CD14-positive monocyte (primary cell): ENCODE results near the gene ALKBH3. TPM values are rescaled to one million over a fixed set of nuclear protein-coding genes. Genes with fewer than 3 reads are reported as not detected.

ENCODE experiments used
- DNase-seq, 3 donors: peaks; one replicate each; pipeline ENCODE4 v3.0.0-alpha.2; 2011 to 2022
- H2AFZ ChIP-seq: 2 replicates; pipeline ENCODE4 v1.6.0; 2012; ENCODE audit warnings: mild to moderate bottlenecking, low read depth, low read length, inconsistent platforms; ENCODE audit not compliant: insufficient read depth, poor library complexity, severe bottlenecking
- H3K27ac ChIP-seq, 2 donors: 1 replicate in 1 of 2; 2 replicates in 1 of 2; pipeline ENCODE4 v1.5.1; 2012 to 2013; ENCODE audit warnings: low read length in 2 of 2, control low read depth in 1 of 2, inconsistent platforms in 1 of 2, low read depth in 1 of 2, mild to moderate bottlenecking in 1 of 2
- H3K27me3 ChIP-seq, 2 donors: one replicate each; pipeline versions ENCODE4 v1.6.0 to v1.6.1; 2011 to 2013; ENCODE audit warnings: low read length in 2 of 2; ENCODE audit not compliant: control insufficient read depth in 2 of 2, insufficient read depth in 2 of 2
- H3K36me3 ChIP-seq, 2 donors: replicated peaks in 1 of 2; 1 replicate in 1 of 2; 2 replicates in 1 of 2; pipeline versions ENCODE4 v1.5.1 to v1.6.1; 2012 to 2013; ENCODE audit warnings: low read length in 2 of 2, control low read depth in 1 of 2, inconsistent platforms in 1 of 2, mild to moderate bottlenecking in 1 of 2; ENCODE audit not compliant: insufficient read depth in 2 of 2, control insufficient read depth in 1 of 2
- H3K4me1 ChIP-seq, 2 donors: 1 replicate in 1 of 2; 2 replicates in 1 of 2; pipeline versions ENCODE4 v1.5.1 to v1.6.1; 2012 to 2013; ENCODE audit warnings: low read length in 2 of 2, control low read depth in 1 of 2, inconsistent platforms in 1 of 2, mild to moderate bottlenecking in 1 of 2, moderate library complexity in 1 of 2; ENCODE audit not compliant: insufficient read depth in 2 of 2, control insufficient read depth in 1 of 2
- H3K4me2 ChIP-seq: replicated peaks from 2 replicates; pipeline ENCODE3; 2012; ENCODE audit warnings: low read length, moderate library complexity, mild to moderate bottlenecking; ENCODE audit not compliant: poor library complexity, severe bottlenecking; ENCODE audit errors: extremely low read depth
- H3K4me3 ChIP-seq, 3 experiments: fragments of 200-600 bp in 1 of 3; sonication (generic) in 1 of 3; replicated peaks in 1 of 3; 1 replicate in 2 of 3; 2 replicates in 1 of 3; pipeline ENCODE4 v1.5.1; 2011 to 2013; ENCODE audit warnings: low read length in 3 of 3, mild to moderate bottlenecking in 3 of 3, control low read depth in 2 of 3, low read depth in 2 of 3, inconsistent platforms in 1 of 3, moderate library complexity in 1 of 3
- H3K79me2 ChIP-seq: 2 replicates; pipeline ENCODE4 v1.6.0; 2012; ENCODE audit warnings: mild to moderate bottlenecking, control low read depth, inconsistent platforms, low read length, moderate library complexity; ENCODE audit not compliant: insufficient read depth
- H3K9ac ChIP-seq: 2 replicates; pipeline ENCODE4 v1.6.0; 2017; ENCODE audit warnings: low read length, mild to moderate bottlenecking; ENCODE audit not compliant: insufficient read depth, poor library complexity, severe bottlenecking
- H3K9me3 ChIP-seq, 2 donors: replicated peaks in 1 of 2; 1 replicate in 1 of 2; 2 replicates in 1 of 2; pipeline versions ENCODE4 v1.5.1 to v1.6.1; 2012 to 2013; ENCODE audit warnings: low read length in 2 of 2, control low read depth in 1 of 2; ENCODE audit not compliant: control insufficient read depth in 1 of 2, insufficient read depth in 1 of 2
- H4K20me1 ChIP-seq: 2 replicates; pipeline ENCODE4 v1.6.0; 2012; ENCODE audit warnings: mild to moderate bottlenecking, low read length, control low read depth, moderate library complexity; ENCODE audit not compliant: insufficient read depth
- H3K27ac Mint-ChIP-seq, 7 donors: one replicate each; pipeline ENCODE4 v1.8.0; 2020; ENCODE audit warnings: mild to moderate bottlenecking in 7 of 7, mixed read lengths in 7 of 7, moderate library complexity in 6 of 7, inconsistent platforms in 2 of 7
- H3K27me3 Mint-ChIP-seq, 3 donors: one replicate each; pipeline ENCODE4 v1.8.0; 2021 to 2022; ENCODE audit warnings: low read depth in 3 of 3, mild to moderate bottlenecking in 3 of 3, mixed read lengths in 3 of 3, moderate library complexity in 3 of 3, inconsistent platforms in 1 of 3
- H3K36me3 Mint-ChIP-seq, 2 donors: one replicate each; pipeline ENCODE4 v1.8.0; 2020; ENCODE audit warnings: mixed read lengths in 2 of 2, inconsistent platforms in 1 of 2, mild to moderate bottlenecking in 1 of 2
- H3K4me1 Mint-ChIP-seq: one replicate; pipeline ENCODE4 v1.8.0; 2020; ENCODE audit warnings: mild to moderate bottlenecking, mixed read lengths
- H3K4me3 Mint-ChIP-seq, 2 donors: one replicate each; pipeline ENCODE4 v1.8.0; 2020; ENCODE audit warnings: mild to moderate bottlenecking in 2 of 2, mixed read lengths in 2 of 2, moderate library complexity in 1 of 2
- H3K9me3 Mint-ChIP-seq, 7 donors: one replicate each; pipeline ENCODE4 v1.8.0; 2020 to 2022; ENCODE audit warnings: mixed read lengths in 7 of 7, mild to moderate bottlenecking in 6 of 7, moderate library complexity in 6 of 7, inconsistent platforms in 2 of 7
- CTCF ChIP-seq: fragments of 200-600 bp; IDR thresholded peaks from one replicate; pipeline ENCODE4 v1.8.0; 2022; ENCODE audit warnings: antibody characterized with exemption, mild to moderate bottlenecking
- WGBS: methylation state at CpG from one replicate; pipeline ENCODE4 v1.1.5; 2013; ENCODE audit warnings: missing lambda C conversion rate; ENCODE audit not compliant: insufficient coverage; 5-methylcytosine and 5-hydroxymethylcytosine counted together
- intact Hi-C, 2 donors: fragments of 100-400 bp; cut with micrococcal nuclease; formaldehyde crosslinking; loops; one replicate each; pipeline versions ENCODE4 v1.15.0 to v1.15.1; 2023
- polyA plus RNA-seq, 3 donors: library from polyadenylated mRNA; depleted of rRNA in 1 of 3; unstranded in 2 of 3; stranded (reverse) in 1 of 3; fragments of 300-500 nt in 2 of 3; fragments of >200 nt in 1 of 3; fragmentation: Illumina TruSeq in 2 of 3; gene quantifications; 1 replicate in 2 of 3; 2 replicates in 1 of 3; pipeline ENCODE4 v1.2.3, GENCODE V29; 2012 to 2021

ALKBH3 gene
- polyA plus RNA-seq, 3 donors = 22.1 to 25.8 (median 22.7) TPM

DNA sequence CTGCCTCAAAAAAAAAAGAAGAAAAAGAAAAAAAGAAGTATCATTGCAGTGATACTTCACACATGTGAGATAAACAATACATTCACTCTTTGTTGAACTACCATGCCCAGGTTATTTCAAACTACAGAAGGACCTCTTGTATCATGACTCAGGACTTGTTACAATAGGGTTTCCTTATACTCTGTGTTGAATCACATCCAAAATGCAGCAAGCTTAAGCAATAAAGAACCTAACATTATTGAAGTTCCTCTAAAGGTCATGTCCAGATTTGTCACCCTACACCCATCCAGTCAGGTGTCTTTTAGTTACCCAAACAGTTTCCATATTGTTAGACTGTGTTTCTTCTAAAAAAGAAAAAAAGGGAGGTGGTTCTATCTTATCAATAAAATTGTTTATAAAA lies 26.9 kb upstream of the ALKBH3 start:
- Histone ChIP-seq H3K27ac (no peak overlapping the region), H3K9ac (no peak overlapping the region), H3K4me1 (no peaks in the 10 kb centered on the region), H3K9me3 (no peaks in the 10 kb centered on the region), H2AFZ (no peak overlapping the region), H3K4me3 (no peak overlapping the region), H3K36me3 (peaks cover 14 to 22% of the 10 kb centered on the region in 2 donors), H3K4me2 (no peak overlapping the region), H3K27me3 (no peaks in the 10 kb centered on the region), H4K20me1 (no peaks in the 10 kb centered on the region), H3K79me2 (no peaks in the 10 kb centered on the region)
- Mint-ChIP-seq H3K4me3 (no peak overlapping the region), H3K27me3 (no peaks in the 10 kb centered on the region), H3K4me1 (peaks cover 5% of the 10 kb centered on the region), H3K27ac (peak overlapping the region in 3 of 7 donors; percentile 2 to 58 (median 21)), H3K9me3 (no peaks in the 10 kb centered on the region), H3K36me3 (peaks cover 29 to 30% of the 10 kb centered on the region in 2 donors)
- intact Hi-C loops = loop anchor here in 1 of 2 donors (5.0 kb wide), 1 partner anchor 276 kb away; no protein-coding TSS in a partner anchor
- DNase-seq = no peak
- TF ChIP-seq CTCF = no peak

GRCh38 chr11:43856993-43857392 lies 23.6 kb upstream of the ALKBH3 start:
- no peak overlapping the region for H2AFZ ChIP-seq
- peaks cover 4 to 5% of the 10 kb centered on the region in 2 donors for H3K9me3 ChIP-seq
- H3K36me3 ChIP-seq = peaks cover 14 to 22% of the 10 kb centered on the region in 2 donors
- H3K27ac ChIP-seq = no peak overlapping the region
- intact Hi-C loops = no loop called here
- no peaks in the 10 kb centered on the region for H3K27me3 ChIP-seq
- H3K4me3 ChIP-seq = no peak overlapping the region
- DNase-seq = no peak
- H3K79me2 ChIP-seq = no peaks in the 10 kb centered on the region
- H3K4me1 ChIP-seq = no peaks in the 10 kb centered on the region
- Mint-ChIP-seq H3K27me3 (no peaks in the 10 kb centered on the region), H3K36me3 (peaks cover 25 to 26% of the 10 kb centered on the region in 2 donors), H3K4me3 (no peak overlapping the region), H3K9me3 (peaks cover 3 to 14% (median 7%) of the 10 kb centered on the region in 7 donors), H3K4me1 (peaks cover 3% of the 10 kb centered on the region), H3K27ac (no peak overlapping the region)
- no peaks in the 10 kb centered on the region for H4K20me1 ChIP-seq
- no peak for TF ChIP-seq CTCF
- H3K4me2 ChIP-seq = no peak overlapping the region
- WGBS = 100% methylated on average over 2 of the region's 3 CpGs
- no peak overlapping the region for H3K9ac ChIP-seq
